ENCODE results near the gene MELTF.
A peak's percentile ranks its signal among the peaks of the same experiment; 100 is the strongest.

The MELTF gene

GRCh38 chr3:196974661-196975060 lies 55.0 kb downstream of the MELTF start:
- Mint-ChIP-seq H3K4me3 (no peak overlapping the region), H3K36me3 (ENCODE audit: insufficient read depth) (no peaks in the 10 kb centered on the region), H3K9me3 (no peaks in the 10 kb centered on the region), H3K27me3 (peaks cover 10% of the 10 kb centered on the region), H3K4me1 (peaks cover 8% of the 10 kb centered on the region), H3K27ac (ENCODE audit: low read depth) (no peak overlapping the region)
- DNase-seq (ENCODE audit: low spot score in 2 of 2) (no peak), ATAC-seq (replicated peaks; ENCODE audit: extremely low read depth, poor library complexity, severe bottlenecking) (no peak)

DNA sequence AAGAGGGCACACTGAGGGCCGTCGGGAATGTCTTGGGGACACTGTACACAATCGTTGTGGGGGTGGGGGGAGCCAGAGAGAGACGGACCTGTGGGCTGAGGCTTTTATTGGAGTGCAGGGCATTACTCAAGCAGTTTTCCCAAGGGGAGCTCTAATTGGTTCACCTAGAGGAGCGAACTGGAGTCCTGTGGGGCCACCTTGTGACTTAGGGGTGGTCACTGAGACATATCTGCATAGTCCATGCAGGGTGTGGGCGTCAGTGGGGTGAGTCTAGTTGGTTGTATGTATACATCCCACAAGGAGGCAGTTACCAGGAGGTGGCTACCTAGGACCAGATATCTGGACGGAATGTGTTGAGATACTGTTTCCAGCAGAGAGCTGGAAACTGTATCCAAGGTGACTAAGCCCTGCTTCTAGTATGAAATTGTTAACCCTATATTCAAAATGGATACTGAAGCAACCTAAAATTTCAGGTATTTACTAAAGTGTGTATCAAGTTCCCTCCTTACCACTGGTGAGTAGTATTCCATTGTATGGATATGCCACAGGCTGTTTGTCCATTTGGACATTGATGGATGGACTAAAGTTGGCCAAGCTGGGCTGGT lies 58.4 kb downstream of the MELTF start:
- Mint-ChIP-seq H3K4me1 (peaks cover 8% of the 10 kb centered on the region), H3K27me3 (no peaks in the 10 kb centered on the region), H3K27ac (ENCODE audit: low read depth) (no peak overlapping the region), H3K9me3 (no peaks in the 10 kb centered on the region), H3K4me3 (peak overlapping the region; percentile 81), H3K36me3 (ENCODE audit: insufficient read depth) (no peaks in the 10 kb centered on the region)
- no peak for ATAC-seq (replicated peaks; ENCODE audit: extremely low read depth, poor library complexity, severe bottlenecking)
- DNase-seq (ENCODE audit: low spot score in 2 of 2), result no peak

GRCh38 chr3:196970547-196971093 lies 59.0 kb downstream of the MELTF start:
- peak overlapping the region; percentile 81 for H3K4me3 Mint-ChIP-seq
- no peak for ATAC-seq (replicated peaks; ENCODE audit: extremely low read depth, poor library complexity, severe bottlenecking)

DNA sequence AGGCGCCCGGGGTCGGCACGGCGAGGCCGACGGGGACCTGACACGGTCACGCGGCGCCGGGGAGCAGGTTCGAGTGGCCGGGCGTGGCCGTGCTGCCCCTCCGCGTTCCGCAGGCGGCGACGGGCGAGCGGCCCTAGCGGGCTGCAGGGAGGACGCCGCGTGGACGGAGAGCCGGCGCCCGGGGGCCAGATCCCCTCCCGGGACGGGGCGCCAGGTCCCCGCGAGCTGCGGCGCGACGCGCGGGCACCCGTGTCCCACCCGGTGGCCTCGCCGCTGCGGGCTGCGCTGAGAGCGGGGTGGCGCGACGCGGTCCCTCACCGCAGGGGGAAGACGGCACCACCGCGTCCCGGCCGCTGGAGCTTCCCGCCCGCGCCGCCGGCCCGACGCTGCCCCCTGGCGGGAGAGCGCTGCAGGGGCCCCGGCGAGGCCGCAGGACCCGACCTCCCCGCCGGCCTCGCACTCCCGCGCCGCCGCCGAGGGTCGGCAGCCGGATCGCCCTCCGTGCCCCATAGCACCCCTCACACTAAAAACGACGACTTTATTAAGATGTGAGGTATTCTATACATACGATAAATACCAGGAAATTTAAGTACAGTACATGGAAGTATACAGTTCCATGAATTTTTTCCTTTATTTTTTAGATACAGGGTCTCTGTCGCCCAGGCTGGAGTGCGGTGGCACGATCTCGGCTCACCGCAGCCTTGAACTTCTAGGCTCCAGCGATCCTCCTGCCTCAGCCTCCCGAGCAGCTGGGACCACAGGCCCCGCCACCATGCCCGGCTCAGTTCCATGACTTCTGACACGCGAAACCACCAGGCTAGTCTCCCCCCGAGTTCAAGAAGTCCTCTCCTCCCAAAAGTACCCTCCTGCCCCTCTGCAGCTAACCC lies 59.7 kb downstream of the MELTF start:
- Mint-ChIP-seq H3K4me3 (peak overlapping the region; percentile 81), H3K27me3 (no peaks in the 10 kb centered on the region), H3K27ac (ENCODE audit: low read depth) (no peak overlapping the region), H3K4me1 (peaks cover 8% of the 10 kb centered on the region), H3K9me3 (no peaks in the 10 kb centered on the region), H3K36me3 (ENCODE audit: insufficient read depth) (peaks cover 2% of the 10 kb centered on the region)
- DNase-seq (ENCODE audit: low spot score in 2 of 2) (peak; percentile 31 to 49), ATAC-seq (replicated peaks; ENCODE audit: extremely low read depth, poor library complexity, severe bottlenecking) (peak; percentile 66)

More at GRCh38 chr3:196970547-196971093, 59.0 kb downstream of the MELTF start:
- no peak for DNase-seq (ENCODE audit: low spot score in 2 of 2)
- no peak overlapping the region for H3K27ac Mint-ChIP-seq (ENCODE audit: low read depth)
- H3K4me1 Mint-ChIP-seq, result peaks cover 8% of the 10 kb centered on the region
- no peaks in the 10 kb centered on the region for H3K27me3 Mint-ChIP-seq
- H3K9me3 Mint-ChIP-seq, result no peaks in the 10 kb centered on the region
- no peaks in the 10 kb centered on the region for H3K36me3 Mint-ChIP-seq (ENCODE audit: insufficient read depth)

DNA sequence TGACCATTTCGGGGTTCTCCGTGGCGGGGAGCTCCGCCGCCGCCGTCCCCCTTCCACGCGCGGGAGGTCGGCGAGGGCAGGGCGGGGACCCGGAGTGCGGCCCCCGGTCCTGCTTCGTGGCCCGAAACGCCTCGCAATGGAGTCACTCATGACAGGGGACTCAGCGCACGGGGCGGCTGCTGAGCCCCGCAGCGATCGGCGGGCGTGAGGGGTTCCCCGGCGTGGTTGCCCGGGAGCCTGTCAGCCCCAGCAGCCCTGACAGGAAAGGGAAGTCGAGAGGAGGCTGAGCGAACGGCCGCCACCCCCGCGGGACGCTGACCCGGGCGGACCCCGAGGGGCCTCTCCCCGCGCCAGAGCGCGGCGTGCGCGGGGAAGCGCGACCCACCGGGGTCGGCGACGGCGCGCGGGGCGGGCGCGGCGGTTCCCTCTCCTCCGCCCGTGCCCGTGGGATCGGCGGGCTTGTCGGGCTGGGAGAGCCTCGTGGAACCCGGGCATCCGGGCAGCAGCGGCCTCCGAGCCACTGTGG lies 60.4 kb downstream of the MELTF start:
- ATAC-seq (replicated peaks; ENCODE audit: extremely low read depth, poor library complexity, severe bottlenecking) (peak; percentile 62), DNase-seq (ENCODE audit: low spot score in 2 of 2) (no peak)
- peak overlapping the region; percentile 83 for H3K4me3 Mint-ChIP-seq
- peaks cover 2% of the 10 kb centered on the region for H3K36me3 Mint-ChIP-seq (ENCODE audit: insufficient read depth)
- no peaks in the 10 kb centered on the region for H3K27me3 Mint-ChIP-seq
- peaks cover 8% of the 10 kb centered on the region for H3K4me1 Mint-ChIP-seq
- no peaks in the 10 kb centered on the region for H3K9me3 Mint-ChIP-seq
- peak overlapping the region; percentile 74 for H3K27ac Mint-ChIP-seq (ENCODE audit: low read depth)

- H3K4me1 Mint-ChIP-seq, result peaks cover 8% of the 10 kb centered on the region
- no peaks in the 10 kb centered on the region for H3K9me3 Mint-ChIP-seq
- peaks cover 2% of the 10 kb centered on the region for H3K36me3 Mint-ChIP-seq (ENCODE audit: insufficient read depth)
- no peak for DNase-seq (ENCODE audit: low spot score in 2 of 2)
- H3K27me3 Mint-ChIP-seq, result no peaks in the 10 kb centered on the region
- peak within 1 kb of the TSS; percentile 83 for H3K4me3 Mint-ChIP-seq
- peak within 1 kb of the TSS; percentile 74 for H3K27ac Mint-ChIP-seq (ENCODE audit: low read depth)
- ATAC-seq (replicated peaks; ENCODE audit: extremely low read depth, poor library complexity, severe bottlenecking), result peak; percentile 68
These were observed 61.1 kb downstream of the MELTF start, which contains the start of gene PIGZ for GRCh38 chr3:196968233-196969133. Gene PIGZ, minus strand, starts transcription at chr3:196968833. Its CDS starts 16,802 bp downstream, at chr3:196952031.

DNA sequence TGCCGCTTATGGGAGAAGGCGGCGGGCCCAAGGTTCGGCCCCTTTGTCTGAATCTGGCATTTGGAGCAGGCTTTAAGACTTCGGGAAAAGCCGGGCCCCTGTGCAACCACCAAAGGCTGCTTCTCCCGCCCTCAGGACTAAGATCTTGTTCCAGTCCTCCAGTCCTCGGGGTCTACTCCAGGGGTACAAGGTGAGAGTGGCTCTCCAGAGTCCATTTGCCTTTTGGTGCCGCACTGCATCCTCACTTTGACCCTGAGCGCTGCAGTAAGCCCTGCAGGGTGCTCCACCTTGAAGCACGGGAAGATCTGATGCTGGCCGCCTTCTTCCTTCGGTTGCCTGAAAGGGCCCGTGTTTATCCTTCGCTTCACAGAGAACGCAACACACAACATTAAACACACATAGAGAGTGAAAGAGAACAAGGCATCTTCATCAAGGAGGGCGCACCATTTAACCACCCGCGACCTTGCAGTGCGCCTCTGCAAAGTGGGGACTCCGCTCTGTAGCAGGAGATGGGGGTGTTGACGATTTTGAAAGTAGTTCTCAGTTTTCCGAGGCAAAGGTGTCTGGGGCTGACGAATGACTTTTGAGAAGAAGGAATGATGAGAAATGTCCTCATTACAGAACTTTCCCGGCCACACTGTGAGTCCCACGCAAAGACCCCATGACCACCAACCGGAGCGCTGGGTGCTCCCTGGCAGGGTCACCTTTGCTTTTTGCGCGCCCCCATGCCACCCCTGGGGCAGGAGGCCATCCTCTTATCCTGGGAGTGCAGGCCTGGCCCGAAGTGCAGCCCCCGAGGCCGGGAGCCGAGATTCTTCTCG lies 62.0 kb downstream of the MELTF start:
- Mint-ChIP-seq H3K27ac (ENCODE audit: low read depth) (no peak overlapping the region), H3K4me1 (peaks cover 8% of the 10 kb centered on the region), H3K36me3 (ENCODE audit: insufficient read depth) (peaks cover 2% of the 10 kb centered on the region), H3K27me3 (no peaks in the 10 kb centered on the region), H3K4me3 (peak overlapping the region; percentile 68), H3K9me3 (no peaks in the 10 kb centered on the region)
- DNase-seq (ENCODE audit: low spot score in 2 of 2) (no peak), ATAC-seq (replicated peaks; ENCODE audit: extremely low read depth, poor library complexity, severe bottlenecking) (no peak)

DNA sequence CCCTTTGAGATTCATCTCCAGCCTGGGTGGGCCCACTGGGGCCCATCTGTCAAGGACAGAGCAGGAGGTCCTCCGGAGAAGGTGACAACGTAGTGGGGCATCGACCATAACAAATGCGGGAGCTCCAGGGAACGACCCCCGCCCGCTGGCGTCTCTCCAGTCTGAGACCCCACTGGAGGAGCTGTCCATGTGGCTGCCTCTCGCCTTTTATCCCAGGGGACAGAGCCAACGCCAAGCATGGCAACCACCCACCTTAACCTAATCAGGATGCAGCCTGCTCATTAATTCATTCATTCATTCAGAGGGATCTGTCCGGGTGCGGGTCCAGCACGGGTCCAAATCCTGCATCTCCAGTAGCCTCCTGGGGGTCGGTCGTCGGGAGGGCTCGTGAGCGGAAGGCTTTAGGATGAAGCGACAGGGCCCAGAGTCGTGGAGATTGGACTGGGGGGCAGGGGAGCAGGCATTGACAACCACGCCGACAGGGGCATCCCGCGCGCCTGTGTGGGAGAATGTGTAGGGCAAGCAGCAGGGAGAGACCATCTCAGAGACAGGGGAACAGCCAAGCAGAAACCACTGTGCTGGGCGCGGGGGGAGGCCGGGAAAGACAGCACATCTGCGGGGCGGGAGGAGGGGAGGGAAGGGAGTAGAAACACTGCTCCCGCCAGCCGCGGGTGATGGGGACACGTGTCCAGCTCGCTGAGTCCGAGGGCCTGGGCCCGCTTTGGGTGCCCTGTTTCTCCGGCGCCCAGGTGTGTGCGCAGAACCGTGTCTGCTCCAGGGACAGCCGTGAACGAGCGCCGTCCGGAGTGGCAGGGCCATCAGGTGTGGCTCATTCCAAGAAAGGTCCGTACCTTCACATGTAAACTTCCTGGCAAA lies 62.9 kb downstream of the MELTF start:
- Mint-ChIP-seq H3K27ac (ENCODE audit: low read depth) (no peak overlapping the region), H3K27me3 (no peaks in the 10 kb centered on the region), H3K9me3 (no peaks in the 10 kb centered on the region), H3K4me3 (peak overlapping the region; percentile 43), H3K4me1 (peaks cover 8% of the 10 kb centered on the region), H3K36me3 (ENCODE audit: insufficient read depth) (peaks cover 2% of the 10 kb centered on the region)
- no peak for ATAC-seq (replicated peaks; ENCODE audit: extremely low read depth, poor library complexity, severe bottlenecking)
- DNase-seq (ENCODE audit: low spot score in 2 of 2), result no peak

GRCh38 chr3:196965804-196966173 lies 63.8 kb downstream of the MELTF start:
- no peak overlapping the region for H3K4me3 Mint-ChIP-seq
- no peaks in the 10 kb centered on the region for H3K27me3 Mint-ChIP-seq
- H3K4me1 Mint-ChIP-seq, result peaks cover 7% of the 10 kb centered on the region
- no peak overlapping the region for H3K27ac Mint-ChIP-seq (ENCODE audit: low read depth)
- DNase-seq (ENCODE audit: low spot score in 2 of 2) (no peak), ATAC-seq (replicated peaks; ENCODE audit: extremely low read depth, poor library complexity, severe bottlenecking) (no peak)
- peaks cover 2% of the 10 kb centered on the region for H3K36me3 Mint-ChIP-seq (ENCODE audit: insufficient read depth)
- H3K9me3 Mint-ChIP-seq, result no peaks in the 10 kb centered on the region

- Mint-ChIP-seq H3K9me3 (no peaks in the 10 kb centered on the region), H3K36me3 (ENCODE audit: insufficient read depth) (peaks cover 2% of the 10 kb centered on the region), H3K27me3 (no peaks in the 10 kb centered on the region), H3K27ac (ENCODE audit: low read depth) (no peak overlapping the region), H3K4me3 (no peak overlapping the region), H3K4me1 (peaks cover 2% of the 10 kb centered on the region)
- ATAC-seq (replicated peaks; ENCODE audit: extremely low read depth, poor library complexity, severe bottlenecking) (no peak), DNase-seq (ENCODE audit: low spot score in 2 of 2) (no peak)
These were observed 64.4 kb downstream of the MELTF start for GRCh38 chr3:196965112-196965803.
